SW 1271 (cell line): ENCODE data around the gene PNMT.

ENCODE experiments used
- DNase-seq, 2 experiments: peaks; one replicate each; lab custom pipeline; 2025; lab: John Stamatoyannopoulos, UW

Gene PNMT

DNA sequence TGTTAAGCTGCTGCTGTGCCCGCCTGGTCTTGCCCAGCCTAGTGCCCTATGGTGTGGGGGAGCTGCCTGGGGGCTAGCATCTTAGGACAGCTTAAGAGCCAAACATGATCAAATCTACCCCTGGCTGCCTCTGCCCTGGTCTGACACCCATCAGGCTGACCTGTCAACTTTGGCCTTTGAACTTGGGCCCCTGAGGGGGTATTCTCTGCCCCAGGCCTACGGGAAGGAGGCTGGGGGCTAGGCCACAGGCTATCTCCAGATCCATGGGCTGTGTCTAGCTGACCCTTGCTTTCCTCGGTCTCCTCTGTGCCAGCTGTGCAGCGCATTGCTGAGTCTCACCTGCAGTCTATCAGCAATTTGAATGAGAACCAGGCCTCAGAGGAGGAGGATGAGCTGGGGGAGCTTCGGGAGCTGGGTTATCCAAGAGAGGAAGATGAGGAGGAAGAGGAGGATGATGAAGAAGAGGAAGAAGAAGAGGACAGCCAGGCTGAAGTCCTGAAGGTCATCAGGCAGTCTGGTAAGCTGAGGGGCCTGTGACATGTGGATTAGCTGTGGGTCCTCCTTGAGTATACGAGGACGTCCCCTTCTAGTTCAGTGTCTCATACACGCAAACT lies 34.6 kb upstream of the PNMT start:
- no peak for DNase-seq

DNA sequence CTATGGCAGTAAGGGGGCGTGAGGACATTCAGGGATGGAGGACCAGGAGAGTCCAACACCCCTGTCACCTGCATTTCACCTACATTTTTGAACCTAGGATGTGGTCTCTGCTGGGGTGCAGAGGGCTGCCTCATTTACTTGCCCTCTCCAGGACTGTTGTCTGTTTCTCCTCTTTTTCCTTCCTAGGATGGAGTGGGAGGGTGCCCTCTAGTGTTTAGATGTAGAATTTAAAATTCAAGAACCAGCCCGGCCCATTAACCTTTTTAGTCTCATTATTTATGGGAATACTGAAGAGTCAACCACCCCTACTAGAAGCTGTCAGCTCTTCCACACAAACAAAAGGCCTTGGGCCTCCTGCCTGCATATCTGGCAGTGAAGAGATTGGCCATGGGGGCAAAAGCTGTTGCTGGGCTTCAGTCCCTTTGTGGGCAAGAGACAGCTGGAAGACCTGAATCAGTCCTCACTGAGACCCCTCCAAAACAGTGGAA lies 33.8 kb upstream of the PNMT start:
- DNase-seq: peak in 1 of 2 experiments; percentile 70

DNA sequence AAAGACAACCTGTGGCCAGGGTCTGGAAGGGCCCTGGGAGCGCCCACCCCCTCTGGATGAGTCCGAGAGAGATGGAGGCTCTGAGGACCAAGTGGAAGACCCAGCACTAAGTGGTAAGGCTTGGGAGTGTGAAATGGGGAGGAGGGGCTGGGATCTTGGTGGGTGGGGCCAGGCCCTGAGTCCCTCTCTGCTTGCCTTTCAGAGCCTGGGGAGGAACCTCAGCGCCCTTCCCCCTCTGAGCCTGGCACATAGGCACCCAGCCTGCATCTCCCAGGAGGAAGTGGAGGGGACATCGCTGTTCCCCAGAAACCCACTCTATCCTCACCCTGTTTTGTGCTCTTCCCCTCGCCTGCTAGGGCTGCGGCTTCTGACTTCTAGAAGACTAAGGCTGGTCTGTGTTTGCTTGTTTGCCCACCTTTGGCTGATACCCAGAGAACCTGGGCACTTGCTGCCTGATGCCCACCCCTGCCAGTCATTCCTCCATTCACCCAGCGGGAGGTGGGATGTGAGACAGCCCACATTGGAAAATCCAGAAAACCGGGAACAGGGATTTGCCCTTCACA lies 32.6 kb upstream of the PNMT start:
- DNase-seq: no peak

DNA sequence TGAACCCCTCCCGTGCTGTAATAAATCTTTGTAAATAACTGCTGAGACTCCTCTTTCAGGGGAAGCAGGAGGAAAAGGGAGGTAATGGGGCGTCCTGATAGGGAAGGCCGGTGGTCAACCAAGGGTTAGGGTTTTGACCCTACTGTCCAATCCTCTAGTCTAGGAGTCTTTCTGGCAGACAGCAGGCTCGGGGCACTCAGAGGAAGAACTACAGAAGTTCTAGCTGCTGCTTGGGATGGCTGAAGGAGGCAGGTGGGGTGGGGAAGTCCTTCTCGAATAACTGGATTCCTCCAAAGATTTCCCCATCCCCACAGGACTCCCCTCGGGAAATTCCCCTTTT lies 31.7 kb upstream of the PNMT start:
- no peak for DNase-seq

- DNase-seq: peak; percentile 71 to 72
Measured at GRCh38 chr17:39636927-39637736, 31.1 kb upstream of the PNMT start, which contains the start of gene STARD3. Gene STARD3, plus strand, starts transcription at chr17:39637144. Its CDS starts 16,388 bp downstream, at chr17:39653532.

GRCh38 chr17:39638317-39638716 lies 29.9 kb upstream of the PNMT start:
- no peak for DNase-seq

DNA sequence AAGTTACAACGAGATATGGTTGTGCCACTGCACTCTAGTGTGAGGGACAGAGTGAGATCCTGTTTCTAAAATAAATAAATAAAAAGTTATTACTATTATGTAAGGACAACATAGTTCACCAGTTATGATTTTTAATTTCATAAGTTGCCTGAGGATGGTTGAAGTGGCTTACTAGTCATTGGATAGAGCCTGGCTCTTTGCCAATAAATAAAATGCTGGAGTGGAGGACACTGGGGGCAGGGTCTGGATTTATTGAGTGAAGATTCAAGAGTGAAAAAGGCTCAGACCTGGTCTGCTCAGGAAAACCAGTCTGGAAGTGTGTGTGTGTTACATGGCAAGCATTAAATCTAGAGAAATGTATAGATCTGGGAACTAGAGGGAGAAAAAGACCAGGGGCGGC lies 29.2 kb upstream of the PNMT start:
- no peak for DNase-seq

- no peak for DNase-seq
Measured at GRCh38 chr17:39639566-39640458, 28.4 kb upstream of the PNMT start.

GRCh38 chr17:39640591-39641031 lies 27.6 kb upstream of the PNMT start:
- DNase-seq: no peak

- no peak for DNase-seq
Measured at GRCh38 chr17:39641097-39641496, 27.2 kb upstream of the PNMT start.

DNA sequence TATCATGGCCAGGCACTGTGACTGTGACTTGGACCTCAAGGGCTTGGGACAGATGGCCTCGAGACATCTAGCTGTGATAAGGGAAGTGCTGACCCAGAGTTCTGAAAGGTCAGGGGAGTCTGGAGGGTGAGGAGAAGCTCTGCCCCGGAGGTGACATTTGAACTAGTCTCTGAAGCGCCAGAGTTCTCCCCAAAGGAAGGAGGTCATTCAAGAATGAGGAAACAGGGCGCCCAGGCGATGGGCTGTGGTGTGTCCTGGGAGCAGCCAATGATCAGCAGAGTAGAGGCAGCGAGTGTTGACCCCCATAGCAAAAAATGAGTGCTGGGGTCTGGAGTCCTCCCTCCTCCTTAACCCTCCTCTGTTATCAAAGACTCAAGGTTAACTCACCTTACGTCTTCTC lies 26.4 kb upstream of the PNMT start:
- DNase-seq: no peak

DNA sequence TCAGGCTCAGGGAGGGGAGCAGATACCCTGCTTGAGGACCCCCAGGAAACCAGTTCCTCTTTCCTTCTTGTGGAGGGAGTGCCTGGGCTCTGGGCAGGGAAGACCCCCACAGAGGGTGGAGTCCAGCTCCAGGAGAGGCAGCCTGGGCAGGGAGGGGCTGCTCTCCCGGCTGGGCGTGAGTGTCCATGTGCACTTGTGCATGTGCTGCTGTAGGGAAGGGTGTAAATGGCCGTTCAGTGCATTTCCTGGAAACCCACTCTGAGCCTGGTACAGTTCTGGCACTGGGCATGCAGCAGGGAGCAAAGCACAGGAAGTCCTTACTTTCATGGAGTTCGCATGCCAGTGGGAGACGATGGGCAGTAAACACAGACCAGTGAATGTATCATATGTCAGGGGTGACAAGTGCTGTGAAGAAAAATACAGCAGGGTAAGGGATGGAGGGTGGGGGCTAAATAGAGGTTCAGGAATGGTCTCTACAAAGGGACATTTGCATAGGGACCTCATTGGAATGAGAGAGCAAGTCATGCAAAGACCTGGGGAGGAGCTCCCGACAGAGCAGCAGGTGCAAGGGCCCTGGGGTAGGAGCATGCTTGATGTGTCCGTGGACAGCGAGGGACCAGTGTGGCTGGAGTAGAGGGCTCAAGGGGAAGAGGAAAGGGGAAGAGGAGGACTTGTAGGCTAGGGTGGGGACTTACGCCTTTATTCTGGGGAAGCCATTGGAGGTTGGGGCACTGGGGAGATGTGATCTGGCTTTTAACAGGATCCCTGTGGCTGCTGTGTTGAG lies 25.8 kb upstream of the PNMT start:
- DNase-seq: no peak

GRCh38 chr17:39643271-39643670 lies 25.0 kb upstream of the PNMT start:
- no peak for DNase-seq

GRCh38 chr17:39647256-39647655 lies 21.0 kb upstream of the PNMT start:
- no peak for DNase-seq

- DNase-seq: no peak
Measured at GRCh38 chr17:39648616-39649366, 19.5 kb upstream of the PNMT start.

GRCh38 chr17:39650121-39650579 lies 18.1 kb upstream of the PNMT start:
- DNase-seq: no peak

DNA sequence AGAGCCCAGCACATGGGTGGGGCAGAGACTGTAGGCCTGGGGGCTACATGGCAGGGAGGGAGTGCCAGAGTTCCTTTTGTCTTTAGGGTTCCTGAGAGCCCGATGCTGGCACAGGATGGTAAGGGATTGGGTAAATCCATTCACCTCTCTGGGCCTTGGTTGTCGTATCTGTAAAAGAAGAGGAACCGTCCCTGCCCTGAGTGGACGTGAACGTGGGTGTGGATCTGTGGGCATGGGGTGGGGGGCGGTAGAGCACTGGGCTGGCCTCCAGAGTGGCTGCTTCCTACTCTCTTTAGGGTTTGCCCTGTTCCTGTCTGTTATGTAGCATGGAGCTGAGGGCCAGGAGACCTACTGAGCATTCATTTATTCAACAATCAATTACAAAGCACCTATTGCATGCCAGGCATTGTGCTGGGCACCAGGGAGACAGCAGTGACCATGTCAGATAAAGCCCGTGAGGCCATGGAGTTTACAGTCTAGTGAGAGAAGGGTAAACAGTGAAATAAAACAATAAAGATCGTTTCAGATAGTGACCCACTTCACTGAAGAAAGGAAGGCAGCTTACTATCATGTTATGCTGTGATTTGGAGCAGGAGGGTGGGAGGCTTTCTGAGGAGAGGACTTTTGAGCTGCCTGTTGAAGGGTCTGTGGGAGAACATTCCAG lies 16.2 kb upstream of the PNMT start:
- DNase-seq: no peak

- no peak for DNase-seq
Measured at GRCh38 chr17:39652587-39653315, 15.5 kb upstream of the PNMT start.

DNA sequence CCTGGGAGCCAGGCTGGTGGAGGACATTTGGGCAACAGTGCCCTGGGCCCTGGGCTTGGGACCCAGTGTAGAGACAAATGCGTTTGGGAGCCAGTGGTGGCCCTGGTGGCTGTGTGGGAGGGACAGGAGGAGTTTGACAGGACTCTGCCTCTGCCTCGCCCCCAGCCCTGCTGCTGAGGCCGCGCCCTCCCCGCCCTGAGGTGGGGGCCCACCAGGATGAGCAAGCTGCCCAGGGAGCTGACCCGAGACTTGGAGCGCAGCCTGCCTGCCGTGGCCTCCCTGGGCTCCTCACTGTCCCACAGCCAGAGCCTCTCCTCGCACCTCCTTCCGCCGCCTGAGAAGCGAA lies 15.0 kb upstream of the PNMT start:
- DNase-seq: no peak
